DMS 273 treated with DMSO at 0.1 percent for 48 hours (cell line): ENCODE measurements around the gene ACTL7A.
"Not testable (repeated sequence)": the region's sequence is repeated elsewhere in the genome, so short reads cannot be mapped to it uniquely, and the experiment has no call there.

Experiments used
- DNase-seq: peaks from one replicate; lab custom pipeline; 2025; lab: John Stamatoyannopoulos, UW

ACTL7A gene

GRCh38 chr9:108861997-108862396 is at the start of gene ACTL7A:
ACTL7A (plus strand) TSS chr9:108862266; CDS start chr9:108862323, 57 bp downstream.
- DNase-seq, result no peak

- DNase-seq, result no peak
These were observed 49.6 kb upstream of the ACTL7A start for GRCh38 chr9:108812396-108813025.

GRCh38 chr9:108813951-108814601 is 48.0 kb upstream of the ACTL7A start:
- DNase-seq, result no peak

- DNase-seq, result no peak
These were observed 46.9 kb upstream of the ACTL7A start for GRCh38 chr9:108815156-108815555.

- DNase-seq, result no peak
These were observed 46.0 kb upstream of the ACTL7A start for GRCh38 chr9:108816037-108816436.

GRCh38 chr9:108823829-108824228 is 38.2 kb upstream of the ACTL7A start:
- DNase-seq, result no peak

- no peak for DNase-seq
These were observed 31.8 kb upstream of the ACTL7A start for GRCh38 chr9:108830272-108830671.

GRCh38 chr9:108831496-108832178 is 30.4 kb upstream of the ACTL7A start:
- no peak for DNase-seq

- DNase-seq, result no peak
These were observed 29.9 kb upstream of the ACTL7A start for GRCh38 chr9:108832179-108832500.

GRCh38 chr9:108834959-108835665 is 27.0 kb upstream of the ACTL7A start:
- DNase-seq, result no peak

- no peak for DNase-seq
These were observed 26.2 kb upstream of the ACTL7A start for GRCh38 chr9:108835831-108836230.

GRCh38 chr9:108836319-108836718 is 25.7 kb upstream of the ACTL7A start:
- no peak for DNase-seq

GRCh38 chr9:108836781-108837180 is 25.3 kb upstream of the ACTL7A start:
- DNase-seq, result no peak

- DNase-seq, result no peak
These were observed 24.5 kb upstream of the ACTL7A start for GRCh38 chr9:108837530-108837929.

- DNase-seq, result no peak
These were observed 24.0 kb upstream of the ACTL7A start for GRCh38 chr9:108838017-108838416.

- not testable (repeated sequence) for DNase-seq
These were observed 22.5 kb upstream of the ACTL7A start for GRCh38 chr9:108839561-108839960.

GRCh38 chr9:108842610-108843295 is 19.3 kb upstream of the ACTL7A start:
- no peak for DNase-seq

- peak; percentile 27 for DNase-seq
These were observed 17.7 kb upstream of the ACTL7A start for GRCh38 chr9:108844391-108844790.

- DNase-seq, result peak; percentile 78
These were observed 17.2 kb upstream of the ACTL7A start for GRCh38 chr9:108844856-108845255.

GRCh38 chr9:108845507-108845906 is 16.6 kb upstream of the ACTL7A start:
- peak; percentile 25 for DNase-seq

- no peak for DNase-seq
These were observed 16.1 kb upstream of the ACTL7A start for GRCh38 chr9:108845947-108846346.

- not testable (repeated sequence) for DNase-seq
These were observed 13.8 kb upstream of the ACTL7A start for GRCh38 chr9:108848296-108848695.
